ENCODE measurements around the gene FAHD2A.

FAHD2A gene, protein sequence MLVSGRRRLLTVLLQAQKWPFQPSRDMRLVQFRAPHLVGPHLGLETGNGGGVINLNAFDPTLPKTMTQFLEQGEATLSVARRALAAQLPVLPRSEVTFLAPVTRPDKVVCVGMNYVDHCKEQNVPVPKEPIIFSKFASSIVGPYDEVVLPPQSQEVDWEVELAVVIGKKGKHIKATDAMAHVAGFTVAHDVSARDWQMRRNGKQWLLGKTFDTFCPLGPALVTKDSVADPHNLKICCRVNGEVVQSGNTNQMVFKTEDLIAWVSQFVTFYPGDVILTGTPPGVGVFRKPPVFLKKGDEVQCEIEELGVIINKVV

DNA sequence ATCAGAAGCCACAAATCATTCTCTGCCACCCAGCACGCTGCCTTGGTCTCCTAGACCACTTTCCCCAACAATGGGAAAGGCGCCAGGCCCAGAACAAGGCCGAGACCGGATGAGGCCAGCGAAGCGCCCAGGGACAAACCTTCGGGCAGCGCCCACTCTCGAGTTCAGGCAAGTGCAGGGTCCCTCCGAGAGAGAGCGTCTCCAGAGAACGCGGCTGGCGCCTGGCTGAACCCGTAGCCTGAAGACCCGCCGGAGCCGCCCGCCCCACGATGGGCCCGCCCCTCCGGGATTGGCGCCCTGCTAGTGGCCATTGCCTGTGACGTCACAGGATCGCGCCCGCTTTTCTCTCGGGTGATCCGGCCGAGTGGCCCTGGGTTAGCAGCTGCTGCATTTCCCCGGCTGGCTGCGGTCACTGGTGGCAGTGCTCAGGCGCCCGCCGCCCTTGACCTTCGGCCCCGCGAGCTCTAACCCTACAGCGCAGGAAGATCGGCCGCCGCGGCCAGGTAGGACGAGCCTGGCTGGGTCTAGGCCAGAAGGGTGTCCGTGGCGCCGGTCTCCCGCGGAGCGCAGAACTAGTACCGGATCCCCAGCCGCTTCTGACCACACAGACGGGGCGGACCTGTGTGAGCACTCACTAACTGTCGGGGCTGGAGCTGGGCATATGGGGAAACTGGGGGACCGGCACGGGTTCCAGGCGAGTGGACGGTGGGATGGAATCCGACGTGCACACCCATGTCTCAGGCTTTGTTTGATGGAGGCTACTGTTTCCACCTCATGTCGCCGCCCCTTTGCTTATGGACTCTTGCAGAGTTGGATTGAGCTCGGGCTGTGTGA, at the start of gene FAHD2A:
TSS of gene FAHD2A (plus strand) at position 339 of the 834 bp plus-strand sequence. CDS start 2,851 bp downstream, outside the sequence.
- Histone ChIP-seq H3K4me1 (ENCODE audit: control insufficient read depth, low read length) (peaks cover 13% of the 10 kb centered on the region), H3K9me3 (ENCODE audit: control insufficient read depth, insufficient read depth, low read length) (no peaks in the 10 kb centered on the region), H4K20me1 (ENCODE audit: control insufficient read depth, insufficient read depth, low read depth, low read length) (no peaks in the 10 kb centered on the region), H3K4me3 (ENCODE audit: low read length) (peak within 1 kb of the TSS; percentile 98), H3K4me2 (ENCODE audit: low read length) (peak within 1 kb of the TSS; percentile 88), H3K27me3 (ENCODE audit: control insufficient read depth, low read length) (no peaks in the 10 kb centered on the region), H3K79me2 (ENCODE audit: control insufficient read depth, low read length) (peaks cover 27% of the 10 kb centered on the region), H3K27ac (ENCODE audit: low read depth, low read length) (peak within 1 kb of the TSS; percentile 35), H3K36me3 (ENCODE audit: control insufficient read depth, low read length) (0 out of 2 replicates have a peak, but pooled peaks cover 4% of the 10 kb centered on the region), H3K9me2 (replicated peaks; ENCODE audit: control insufficient read depth, low read length) (no peaks in the 10 kb centered on the region), H3F3A (ENCODE audit: control insufficient read depth, insufficient read depth) (no peaks in the 10 kb centered on the region)
- no peak for TF ChIP-seq EZH2phosphoT487 (IDR thresholded peaks at IDR 0.05; ENCODE audit: borderline replicate concordance, low read length)
- TF ChIP-seq, protein P1, sequence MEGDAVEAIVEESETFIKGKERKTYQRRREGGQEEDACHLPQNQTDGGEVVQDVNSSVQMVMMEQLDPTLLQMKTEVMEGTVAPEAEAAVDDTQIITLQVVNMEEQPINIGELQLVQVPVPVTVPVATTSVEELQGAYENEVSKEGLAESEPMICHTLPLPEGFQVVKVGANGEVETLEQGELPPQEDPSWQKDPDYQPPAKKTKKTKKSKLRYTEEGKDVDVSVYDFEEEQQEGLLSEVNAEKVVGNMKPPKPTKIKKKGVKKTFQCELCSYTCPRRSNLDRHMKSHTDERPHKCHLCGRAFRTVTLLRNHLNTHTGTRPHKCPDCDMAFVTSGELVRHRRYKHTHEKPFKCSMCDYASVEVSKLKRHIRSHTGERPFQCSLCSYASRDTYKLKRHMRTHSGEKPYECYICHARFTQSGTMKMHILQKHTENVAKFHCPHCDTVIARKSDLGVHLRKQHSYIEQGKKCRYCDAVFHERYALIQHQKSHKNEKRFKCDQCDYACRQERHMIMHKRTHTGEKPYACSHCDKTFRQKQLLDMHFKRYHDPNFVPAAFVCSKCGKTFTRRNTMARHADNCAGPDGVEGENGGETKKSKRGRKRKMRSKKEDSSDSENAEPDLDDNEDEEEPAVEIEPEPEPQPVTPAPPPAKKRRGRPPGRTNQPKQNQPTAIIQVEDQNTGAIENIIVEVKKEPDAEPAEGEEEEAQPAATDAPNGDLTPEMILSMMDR (IDR thresholded peaks at IDR 0.05; ENCODE audit: low read depth, low read length, poor library complexity, severe bottlenecking), result no peak

DNA sequence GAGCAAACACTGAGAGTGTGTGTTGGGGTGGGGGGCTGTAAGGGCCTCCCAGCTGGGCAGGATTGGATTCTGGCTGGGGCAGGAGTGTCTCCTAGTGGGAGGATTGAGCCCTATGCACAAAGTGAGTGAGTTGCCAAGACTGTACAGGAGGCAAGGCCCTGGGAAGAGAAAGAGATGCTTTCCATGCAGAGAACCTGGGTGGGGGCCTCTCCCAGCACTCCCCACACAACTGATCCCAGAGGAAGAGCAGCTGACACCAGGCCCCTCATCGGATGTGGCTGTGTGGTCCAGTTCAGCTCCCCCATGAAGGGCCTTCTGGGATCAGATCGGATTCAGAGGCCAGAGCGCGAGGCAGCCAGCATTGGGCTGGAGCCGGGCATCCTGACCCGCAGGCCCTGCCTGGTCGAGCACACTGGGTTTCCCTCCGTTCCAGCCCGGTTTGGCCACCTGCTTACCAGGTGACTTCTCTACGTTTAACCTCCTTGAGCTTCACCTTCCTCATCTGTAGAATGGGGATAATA, 49.4 kb upstream of the FAHD2A start:
- Histone ChIP-seq H3K9me3 (ENCODE audit: control insufficient read depth, insufficient read depth, low read length) (no peaks in the 10 kb centered on the region), H3K79me2 (ENCODE audit: control insufficient read depth, low read length) (no peaks in the 10 kb centered on the region), H3K27me3 (ENCODE audit: control insufficient read depth, low read length) (no peaks in the 10 kb centered on the region), H3F3A (ENCODE audit: control insufficient read depth, insufficient read depth) (no peaks in the 10 kb centered on the region), H4K20me1 (ENCODE audit: control insufficient read depth, insufficient read depth, low read depth, low read length) (no peaks in the 10 kb centered on the region), H3K4me3 (ENCODE audit: low read length) (no peak overlapping the region), H3K4me2 (ENCODE audit: low read length) (no peak overlapping the region), H3K27ac (ENCODE audit: low read depth, low read length) (no peak overlapping the region), H3K4me1 (ENCODE audit: control insufficient read depth, low read length) (no peaks in the 10 kb centered on the region), H3K36me3 (ENCODE audit: control insufficient read depth, low read length) (no peaks in the 10 kb centered on the region), H3K9me2 (replicated peaks; ENCODE audit: control insufficient read depth, low read length) (no peaks in the 10 kb centered on the region)
- TF ChIP-seq, protein P1 (IDR thresholded peaks at IDR 0.05; ENCODE audit: low read depth, low read length, poor library complexity, severe bottlenecking), result no peak
- no peak for TF ChIP-seq EZH2phosphoT487 (IDR thresholded peaks at IDR 0.05; ENCODE audit: borderline replicate concordance, low read length)

DNA sequence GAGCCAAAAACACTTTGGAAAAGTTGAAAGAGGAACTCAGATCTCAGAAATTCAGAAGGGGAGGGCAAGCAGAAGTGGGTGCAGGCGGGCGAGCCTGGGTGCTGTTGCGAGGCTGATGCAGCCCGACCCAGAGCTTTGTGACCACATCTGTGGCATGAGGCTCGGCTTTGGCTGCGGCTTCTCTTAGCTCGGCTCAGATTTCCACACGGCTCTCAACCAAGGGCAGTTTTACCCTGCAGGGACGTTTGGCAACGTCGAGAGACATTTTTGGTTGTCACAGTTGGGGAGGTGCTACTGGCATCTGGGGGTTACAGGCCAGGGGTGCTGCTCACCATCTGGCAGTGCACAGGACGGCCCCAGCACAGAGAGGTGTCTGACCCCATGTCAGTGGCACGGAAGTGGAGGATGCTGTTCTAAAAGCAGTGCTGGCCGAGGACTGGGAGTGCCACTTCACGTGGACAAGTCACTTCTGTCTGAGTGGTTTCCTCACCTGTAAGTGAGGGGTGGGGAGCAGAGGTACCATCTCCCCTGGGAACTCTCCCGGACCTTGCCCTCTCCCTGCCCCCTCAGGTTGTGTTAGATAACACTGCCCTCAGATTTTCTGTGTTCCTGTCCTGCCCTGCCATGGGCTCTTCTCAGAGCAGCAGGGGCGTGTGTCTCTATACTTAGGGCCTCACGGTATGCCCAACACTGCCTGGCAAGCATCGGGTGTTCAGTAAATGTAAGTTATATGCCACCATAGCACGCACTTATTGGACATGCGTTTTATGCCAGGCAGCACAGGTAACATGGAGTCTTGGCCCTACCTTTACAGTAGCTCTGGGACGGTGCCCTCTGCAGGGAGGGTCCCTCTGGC, 48.7 kb upstream of the FAHD2A start:
- no peaks in the 10 kb centered on the region for H3K4me1 ChIP-seq (ENCODE audit: control insufficient read depth, low read length)
- no peaks in the 10 kb centered on the region for H4K20me1 ChIP-seq (ENCODE audit: control insufficient read depth, insufficient read depth, low read depth, low read length)
- no peaks in the 10 kb centered on the region for H3K9me3 ChIP-seq (ENCODE audit: control insufficient read depth, insufficient read depth, low read length)
- no peak overlapping the region for H3K4me3 ChIP-seq (ENCODE audit: low read length)
- H3F3A ChIP-seq (ENCODE audit: control insufficient read depth, insufficient read depth), result no peaks in the 10 kb centered on the region
- H3K79me2 ChIP-seq (ENCODE audit: control insufficient read depth, low read length), result no peaks in the 10 kb centered on the region
- no peak overlapping the region for H3K27ac ChIP-seq (ENCODE audit: low read depth, low read length)
- H3K27me3 ChIP-seq (ENCODE audit: control insufficient read depth, low read length), result no peaks in the 10 kb centered on the region
- H3K4me2 ChIP-seq (ENCODE audit: low read length), result no peak overlapping the region
- H3K36me3 ChIP-seq (ENCODE audit: control insufficient read depth, low read length), result no peaks in the 10 kb centered on the region
- TF ChIP-seq, protein P1 (IDR thresholded peaks at IDR 0.05; ENCODE audit: low read depth, low read length, poor library complexity, severe bottlenecking), result no peak
- no peak for TF ChIP-seq EZH2phosphoT487 (IDR thresholded peaks at IDR 0.05; ENCODE audit: borderline replicate concordance, low read length)
- H3K9me2 ChIP-seq (replicated peaks; ENCODE audit: control insufficient read depth, low read length), result no peaks in the 10 kb centered on the region
